ENCODE data around the gene F13A1.

DNA sequence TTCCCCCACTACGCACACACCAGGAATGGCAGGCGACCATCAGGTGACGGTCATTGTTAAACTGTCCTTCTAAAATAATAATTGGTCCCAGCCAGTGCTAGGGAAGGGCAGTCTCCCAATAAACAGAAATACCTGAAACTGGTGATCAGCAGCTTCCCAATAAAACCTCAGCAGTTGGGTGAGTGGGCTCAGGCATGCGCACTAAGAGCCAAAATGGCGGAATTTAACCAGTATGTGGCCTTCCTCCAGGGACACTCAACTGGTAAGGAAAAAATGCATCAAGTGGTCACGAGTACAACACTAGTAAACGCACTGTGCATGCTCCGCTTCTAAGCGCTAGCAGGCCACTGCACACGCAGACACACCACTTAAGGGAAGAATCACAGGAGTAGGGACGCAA is 34.8 kb downstream of the F13A1 start:
- no peak for TF ChIP-seq EZH2 (IDR thresholded peaks at IDR 0.05; ENCODE audit: borderline replicate concordance, low read length)
- TF ChIP-seq, protein P1, sequence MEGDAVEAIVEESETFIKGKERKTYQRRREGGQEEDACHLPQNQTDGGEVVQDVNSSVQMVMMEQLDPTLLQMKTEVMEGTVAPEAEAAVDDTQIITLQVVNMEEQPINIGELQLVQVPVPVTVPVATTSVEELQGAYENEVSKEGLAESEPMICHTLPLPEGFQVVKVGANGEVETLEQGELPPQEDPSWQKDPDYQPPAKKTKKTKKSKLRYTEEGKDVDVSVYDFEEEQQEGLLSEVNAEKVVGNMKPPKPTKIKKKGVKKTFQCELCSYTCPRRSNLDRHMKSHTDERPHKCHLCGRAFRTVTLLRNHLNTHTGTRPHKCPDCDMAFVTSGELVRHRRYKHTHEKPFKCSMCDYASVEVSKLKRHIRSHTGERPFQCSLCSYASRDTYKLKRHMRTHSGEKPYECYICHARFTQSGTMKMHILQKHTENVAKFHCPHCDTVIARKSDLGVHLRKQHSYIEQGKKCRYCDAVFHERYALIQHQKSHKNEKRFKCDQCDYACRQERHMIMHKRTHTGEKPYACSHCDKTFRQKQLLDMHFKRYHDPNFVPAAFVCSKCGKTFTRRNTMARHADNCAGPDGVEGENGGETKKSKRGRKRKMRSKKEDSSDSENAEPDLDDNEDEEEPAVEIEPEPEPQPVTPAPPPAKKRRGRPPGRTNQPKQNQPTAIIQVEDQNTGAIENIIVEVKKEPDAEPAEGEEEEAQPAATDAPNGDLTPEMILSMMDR (IDR thresholded peaks at IDR 0.05; ENCODE audit: low read length), result no peak

All from OCI-LY1 (cell line).